Tibial nerve (tissue), 4 donors: ENCODE data around the gene FBXL2. TPM values are rescaled to one million over a fixed set of nuclear protein-coding genes. Genes with fewer than 3 reads are reported as not detected.
"Not testable (repeated sequence)": the region's sequence is repeated elsewhere in the genome, so short reads cannot be mapped to it uniquely, and the experiment has no call there.

Experiments
- DNase-seq, 2 donors: peaks; one replicate each; pipeline ENCODE4 v3.0.0-alpha.2; 2019; ENCODE audit warnings: low spot score in 2 of 2
- H3K27ac ChIP-seq, 4 donors: fragments of 200-600 bp; sonication (generic) in 3 of 4; one replicate each; pipeline ENCODE4 v1.5.1; 2017 to 2019; ENCODE audit warnings: mild to moderate bottlenecking in 1 of 4
- H3K27me3 ChIP-seq, 2 donors: fragments of 200-600 bp; sonication (generic) in 1 of 2; one replicate each; pipeline versions ENCODE4 v1.5.1 to v1.6.0; 2017 to 2019
- H3K36me3 ChIP-seq, 3 donors: fragments of 200-600 bp; sonication (generic); one replicate each; pipeline ENCODE4 v1.5.1; 2018 to 2019
- H3K4me1 ChIP-seq, 4 donors: fragments of 200-600 bp; sonication (generic) in 3 of 4; one replicate each; pipeline ENCODE4 v1.5.1; 2017 to 2019
- H3K4me3 ChIP-seq, 4 donors: fragments of 200-600 bp; sonication (generic) in 3 of 4; one replicate each; pipeline ENCODE4 v1.5.1; 2017 to 2019; ENCODE audit warnings: mild to moderate bottlenecking in 1 of 4, moderate library complexity in 1 of 4
- H3K9me3 ChIP-seq, 4 donors: fragments of 200-600 bp; sonication (generic) in 3 of 4; one replicate each; pipeline ENCODE4 v1.5.1; 2017 to 2019
- CTCF ChIP-seq, 5 experiments: fragments of 200-600 bp in 3 of 5; fragments of 450-650 bp in 2 of 5; sonication (generic) in 3 of 5; IDR thresholded peaks; one replicate each; pipeline ENCODE4 v1.5.1; 2016 to 2019; ENCODE audit warnings: antibody characterized with exemption in 5 of 5, mild to moderate bottlenecking in 3 of 5, moderate library complexity in 2 of 5
- EP300 ChIP-seq, 2 donors: sonication (generic); formaldehyde crosslinking; IDR thresholded peaks; one replicate each; pipeline ENCODE4 v1.6.1; 2017; ENCODE audit warnings: antibody characterized with exemption in 2 of 2, mild to moderate bottlenecking in 1 of 2
- POLR2A ChIP-seq, 2 donors: fragments of 450-650 bp; IDR thresholded peaks; one replicate each; pipeline ENCODE4 v1.6.1; 2017; ENCODE audit warnings: antibody characterized with exemption in 2 of 2, mild to moderate bottlenecking in 2 of 2, moderate library complexity in 2 of 2
- WGBS, 2 donors: methylation state at CpG; one replicate each; pipeline ENCODE4 v1.1.5; 2018; 5-methylcytosine and 5-hydroxymethylcytosine counted together
- total RNA-seq, 4 donors: library from RNA; depleted of rRNA; stranded (reverse); fragments of >200 nt; gene quantifications; one replicate each; pipeline ENCODE4 v1.1.0, GENCODE V29; 2016

Gene FBXL2
- total RNA-seq, 4 donors from 2014 or later, result 14.7 to 21.2 (median 17.2) TPM

GRCh38 chr3:33334364-33334763 lies 57.1 kb downstream of the FBXL2 start:
- no peaks in the 10 kb centered on the region for H3K4me1 ChIP-seq
- 93 to 97% methylated on average over 2 of the region's 2 CpGs for WGBS, 2 donors

DNA sequence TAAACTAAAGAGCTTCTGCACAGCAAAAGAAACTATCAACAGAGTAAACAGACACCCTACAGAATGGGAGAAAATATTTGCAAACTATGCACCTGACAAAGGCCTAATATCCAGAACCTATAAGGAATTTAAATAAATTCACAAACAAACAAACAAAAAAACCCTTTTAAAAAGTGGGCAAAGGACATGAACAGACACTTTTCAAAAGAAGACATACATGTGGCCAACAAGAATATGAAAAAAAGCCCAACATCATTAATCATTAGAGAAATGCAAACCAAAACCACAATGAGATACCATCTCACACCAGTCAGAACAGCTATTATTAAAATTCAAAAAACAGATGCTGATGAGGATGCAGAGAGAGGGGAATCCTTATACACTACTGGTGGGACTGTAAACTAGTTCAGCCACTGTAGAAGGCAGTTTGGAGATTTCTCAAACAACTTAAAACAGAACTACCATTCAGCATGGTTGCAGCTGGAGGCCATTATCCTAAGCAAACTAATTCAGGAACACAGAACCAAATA lies 61.8 kb downstream of the FBXL2 start:
- peaks cover 0 to 13% (median 4%) of the 10 kb centered on the region in 4 donors for H3K9me3 ChIP-seq
- not testable (repeated sequence) for H3K27ac ChIP-seq, H3K4me3 ChIP-seq, H3K36me3 ChIP-seq, DNase-seq, H3K4me1 ChIP-seq, H3K27me3 ChIP-seq

More at GRCh38 chr3:33334364-33334763, 57.1 kb downstream of the FBXL2 start:
- TF ChIP-seq CTCF (IDR thresholded peaks at IDR 0.05) (no peak), POLR2A (IDR thresholded peaks at IDR 0.05) (no peak), EP300 (IDR thresholded peaks at IDR 0.05) (no peak)
- no peak for DNase-seq
- Histone ChIP-seq H3K27me3 (no peaks in the 10 kb centered on the region), H3K9me3 (peaks cover 0 to 21% (median 6%) of the 10 kb centered on the region in 4 donors), H3K4me3 (no peak overlapping the region), H3K27ac (no peak overlapping the region), H3K36me3 (no peaks in the 10 kb centered on the region)

GRCh38 chr3:33339758-33340157 lies 62.5 kb downstream of the FBXL2 start:
- Histone ChIP-seq H3K4me1 (no peaks in the 10 kb centered on the region), H3K36me3 (no peaks in the 10 kb centered on the region), H3K27ac (no peak overlapping the region), H3K4me3 (no peak overlapping the region), H3K9me3 (peaks cover 0 to 6% (median under 1%) of the 10 kb centered on the region in 4 donors), H3K27me3 (no peaks in the 10 kb centered on the region)
- TF ChIP-seq CTCF (IDR thresholded peaks at IDR 0.05) (no peak), POLR2A (IDR thresholded peaks at IDR 0.05) (no peak), EP300 (IDR thresholded peaks at IDR 0.05) (no peak)
- DNase-seq, result no peak

DNA sequence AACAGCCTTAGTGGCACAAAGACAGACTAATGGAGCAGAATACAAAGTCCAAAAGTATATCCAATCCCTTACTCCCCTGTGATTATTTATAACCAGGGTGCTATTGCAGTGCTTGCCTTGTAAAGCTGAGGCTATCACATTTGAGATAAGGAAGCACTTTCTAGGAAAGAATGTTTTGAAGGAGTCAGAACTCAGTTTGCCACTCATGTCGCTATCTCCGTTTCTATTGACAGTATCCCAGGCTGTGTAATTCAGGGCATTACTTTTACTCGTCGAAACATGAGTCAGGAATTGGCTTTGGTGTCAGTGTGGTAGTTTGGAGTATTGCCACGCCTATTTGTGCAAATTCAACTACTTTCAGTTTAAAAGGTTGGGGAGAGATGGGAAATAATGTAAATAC lies 78.4 kb downstream of the FBXL2 start:
- H3K27ac ChIP-seq, result no peak overlapping the region
- TF ChIP-seq POLR2A (IDR thresholded peaks at IDR 0.05) (no peak), EP300 (IDR thresholded peaks at IDR 0.05) (no peak), CTCF (IDR thresholded peaks at IDR 0.05) (no peak)
- no peak for DNase-seq
- 68 to 79% methylated on average over 5 of the region's 5 CpGs for WGBS, 2 donors
- no peaks in the 10 kb centered on the region for H3K27me3 ChIP-seq
- no peaks in the 10 kb centered on the region for H3K9me3 ChIP-seq
- no peak overlapping the region for H3K4me3 ChIP-seq
- H3K36me3 ChIP-seq, result no peaks in the 10 kb centered on the region
- peaks cover 0 to 9% (median 0%) of the 10 kb centered on the region in 4 donors for H3K4me1 ChIP-seq

DNA sequence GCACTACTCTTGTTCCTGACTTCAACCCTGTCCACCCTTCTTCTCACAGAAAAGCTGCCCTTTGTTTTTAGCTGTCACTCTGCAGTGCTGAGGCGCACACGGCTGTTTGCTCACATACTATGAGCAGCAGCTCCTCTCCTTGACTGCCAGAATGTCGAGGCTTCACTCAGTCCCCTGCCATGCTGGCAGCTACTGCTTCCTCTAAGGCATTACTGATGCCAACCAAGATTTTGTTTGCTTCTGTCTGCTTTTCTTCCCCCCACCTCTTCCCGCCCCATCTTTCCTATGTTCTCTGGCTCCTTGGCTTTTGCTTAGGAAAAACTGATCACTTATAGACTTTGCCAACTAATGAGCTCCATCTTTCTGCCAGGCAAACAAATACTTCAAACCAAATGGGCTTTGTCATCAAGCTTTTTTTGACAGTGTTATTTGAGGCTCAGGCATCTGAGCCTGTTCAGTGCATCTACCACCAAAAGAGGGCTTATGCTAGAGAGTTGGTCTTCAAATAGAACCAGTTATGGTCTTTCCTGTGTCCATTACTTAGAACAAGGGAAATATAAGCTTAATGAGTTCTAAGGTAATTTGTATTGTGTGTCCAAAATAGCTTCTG lies 81.0 kb downstream of the FBXL2 start:
- H3K27me3 ChIP-seq, result no peaks in the 10 kb centered on the region
- H3K27ac ChIP-seq, result no peak overlapping the region
- H3K9me3 ChIP-seq, result no peaks in the 10 kb centered on the region
- WGBS, 2 donors, result 60 to 63% methylated on average over 4 of the region's 4 CpGs
- TF ChIP-seq EP300 (IDR thresholded peaks at IDR 0.05) (no peak), POLR2A (IDR thresholded peaks at IDR 0.05) (no peak), CTCF (IDR thresholded peaks at IDR 0.05) (no peak)
- no peaks in the 10 kb centered on the region for H3K36me3 ChIP-seq
- peaks cover 0 to 9% (median 0%) of the 10 kb centered on the region in 4 donors for H3K4me1 ChIP-seq
- H3K4me3 ChIP-seq, result no peak overlapping the region
- DNase-seq, result no peak
